Neural progenitor cell (in vitro differentiated cells): Measurements from ENCODE around the gene LRRC49.

ENCODE experiments used
- EZH2phosphoT487 ChIP-seq: fragments of 200-600 bp; sonication (generic); IDR thresholded peaks from 2 replicates; pipeline ENCODE4 v1.6.1; 2017; ENCODE audit warnings: antibody characterized with exemption
- TF ChIP-seq, protein P1 (sequence below): fragments of 200-600 bp; sonication (generic); IDR thresholded peaks from 2 replicates; pipeline ENCODE4 v1.5.1; 2017; ENCODE audit warnings: antibody characterized with exemption, mild to moderate bottlenecking

DNA sequence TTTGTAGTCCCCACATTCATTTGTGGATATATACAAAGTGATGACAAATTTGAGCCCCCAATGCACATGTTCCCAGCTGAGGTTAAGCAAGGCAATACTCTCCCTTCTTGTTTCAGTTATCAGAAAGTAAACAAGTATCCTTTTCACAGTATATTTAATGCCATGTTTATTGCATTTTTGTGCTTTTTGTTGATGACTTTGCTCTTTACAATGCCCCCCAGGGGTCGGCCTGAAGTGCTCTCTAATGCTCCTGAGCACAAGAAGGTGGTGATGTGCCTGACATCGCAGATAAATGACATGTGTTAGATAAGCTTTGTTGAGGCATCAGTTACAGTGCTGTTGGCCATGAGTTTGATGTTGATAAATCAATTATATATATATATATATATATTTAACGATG is 165.0 kb downstream of the LRRC49 start:
- no peak for TF ChIP-seq EZH2phosphoT487
- TF ChIP-seq, protein P1, sequence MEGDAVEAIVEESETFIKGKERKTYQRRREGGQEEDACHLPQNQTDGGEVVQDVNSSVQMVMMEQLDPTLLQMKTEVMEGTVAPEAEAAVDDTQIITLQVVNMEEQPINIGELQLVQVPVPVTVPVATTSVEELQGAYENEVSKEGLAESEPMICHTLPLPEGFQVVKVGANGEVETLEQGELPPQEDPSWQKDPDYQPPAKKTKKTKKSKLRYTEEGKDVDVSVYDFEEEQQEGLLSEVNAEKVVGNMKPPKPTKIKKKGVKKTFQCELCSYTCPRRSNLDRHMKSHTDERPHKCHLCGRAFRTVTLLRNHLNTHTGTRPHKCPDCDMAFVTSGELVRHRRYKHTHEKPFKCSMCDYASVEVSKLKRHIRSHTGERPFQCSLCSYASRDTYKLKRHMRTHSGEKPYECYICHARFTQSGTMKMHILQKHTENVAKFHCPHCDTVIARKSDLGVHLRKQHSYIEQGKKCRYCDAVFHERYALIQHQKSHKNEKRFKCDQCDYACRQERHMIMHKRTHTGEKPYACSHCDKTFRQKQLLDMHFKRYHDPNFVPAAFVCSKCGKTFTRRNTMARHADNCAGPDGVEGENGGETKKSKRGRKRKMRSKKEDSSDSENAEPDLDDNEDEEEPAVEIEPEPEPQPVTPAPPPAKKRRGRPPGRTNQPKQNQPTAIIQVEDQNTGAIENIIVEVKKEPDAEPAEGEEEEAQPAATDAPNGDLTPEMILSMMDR: no peak
